Hepatocyte (in vitro differentiated cells): ENCODE results near the gene OIT3. TPM values are rescaled to one million over a fixed set of nuclear protein-coding genes. Genes with fewer than 3 reads are reported as not detected.

Experiments used
- DNase-seq: peaks from one replicate; pipeline ENCODE4 v3.0.0-alpha.2; 2016; ENCODE audit warnings: low spot score
- H2AFZ ChIP-seq: fragments of 200-600 bp; sonication (generic); 2 replicates; pipeline ENCODE4 v1.6.0; 2016; ENCODE audit warnings: antibody characterized with exemption, mild to moderate bottlenecking
- H3K27ac ChIP-seq: fragments of 200-600 bp; sonication (generic); 2 replicates; pipeline ENCODE4 v1.5.1; 2016; ENCODE audit warnings: mild to moderate bottlenecking
- H3K27me3 ChIP-seq: fragments of 200-600 bp; sonication (generic); 2 replicates; pipeline ENCODE4 v1.6.1; 2016
- H3K36me3 ChIP-seq: fragments of 200-600 bp; sonication (generic); replicated peaks from 2 replicates; pipeline ENCODE4 v1.5.1; 2016; ENCODE audit warnings: low read depth; ENCODE audit not compliant: insufficient read depth
- H3K4me1 ChIP-seq: fragments of 200-600 bp; sonication (generic); 2 replicates; pipeline ENCODE4 v1.5.1; 2016; ENCODE audit warnings: mild to moderate bottlenecking, moderate library complexity; ENCODE audit not compliant: insufficient read depth
- H3K4me2 ChIP-seq: fragments of 200-600 bp; sonication (generic); 2 replicates; pipeline ENCODE4 v1.6.0; 2016
- H3K4me3 ChIP-seq: fragments of 200-600 bp; sonication (generic); 2 replicates; pipeline ENCODE4 v1.5.1; 2016; ENCODE audit warnings: mild to moderate bottlenecking
- H3K79me2 ChIP-seq: fragments of 200-600 bp; sonication (generic); 2 replicates; pipeline ENCODE4 v1.6.0; 2017; ENCODE audit warnings: mild to moderate bottlenecking
- H3K9me2 ChIP-seq: fragments of 200-600 bp; sonication (generic); replicated peaks from 2 replicates; pipeline ENCODE4 v1.6.0; 2017; ENCODE audit warnings: mild to moderate bottlenecking; ENCODE audit not compliant: insufficient read depth
- H3K9me3 ChIP-seq: fragments of 200-600 bp; sonication (generic); 2 replicates; pipeline ENCODE4 v1.5.1; 2016; ENCODE audit warnings: low read depth, mild to moderate bottlenecking
- H4K20me1 ChIP-seq: fragments of 200-600 bp; sonication (generic); 2 replicates; pipeline ENCODE4 v1.6.0; 2016; ENCODE audit warnings: mild to moderate bottlenecking; ENCODE audit not compliant: insufficient read depth, poor library complexity, severe bottlenecking
- CTCF ChIP-seq: fragments of 200-600 bp; sonication (generic); IDR thresholded peaks from 2 replicates; pipeline ENCODE4 v1.5.1; 2016; ENCODE audit warnings: antibody characterized with exemption, mild to moderate bottlenecking; ENCODE audit not compliant: poor library complexity
- EZH2 ChIP-seq: fragments of 200-600 bp; sonication (generic); IDR thresholded peaks from 2 replicates; pipeline ENCODE4 v1.6.1; 2016; ENCODE audit warnings: antibody characterized with exemption, mild to moderate bottlenecking, borderline replicate concordance
- EZH2phosphoT487 ChIP-seq: fragments of 200-600 bp; sonication (generic); IDR thresholded peaks from one replicate; pipeline ENCODE4 v1.6.1; 2018; ENCODE audit warnings: antibody characterized with exemption, mild to moderate bottlenecking, low read depth, moderate library complexity; ENCODE audit not compliant: unreplicated experiment, severe bottlenecking
- WGBS: methylation state at CpG from one replicate; pipeline ENCODE4 v1.1.6; 2016; ENCODE audit warnings: low lambda C conversion rate; ENCODE audit errors: missing lambda C conversion rate; 5-methylcytosine and 5-hydroxymethylcytosine counted together
- polyA plus RNA-seq: library from polyadenylated mRNA; unstranded; fragments of >200 nt; fragmentation: Nextera tagmentation; extraction: Ambion mirVana; gene quantifications from 2 replicates; pipeline ENCODE4 v1.2.1, GENCODE V29; 2016
- total RNA-seq: library from RNA; depleted of rRNA; stranded (reverse); fragments of >200 nt; gene quantifications from 2 replicates; pipeline ENCODE4 v1.2.3, GENCODE V29; 2014

OIT3 gene
- total and polyA plus RNA-seq, 2 experiments from 2014 or later, result 0.88 TPM; not detected in 1

- no peaks in the 10 kb centered on the region for H3K27me3 ChIP-seq
- no peaks in the 10 kb centered on the region for H3K36me3 ChIP-seq
- 97% methylated on average over 4 of the region's 4 CpGs for WGBS
- no peak overlapping the region for H3K27ac ChIP-seq
- no peaks in the 10 kb centered on the region for H3K4me1 ChIP-seq
- H3K4me3 ChIP-seq, result no peak overlapping the region
- H4K20me1 ChIP-seq, result no peaks in the 10 kb centered on the region
- no peak overlapping the region for H2AFZ ChIP-seq
- peaks cover 13% of the 10 kb centered on the region for H3K9me3 ChIP-seq
- no peaks in the 10 kb centered on the region for H3K9me2 ChIP-seq
- no peaks in the 10 kb centered on the region for H3K79me2 ChIP-seq
- TF ChIP-seq EZH2phosphoT487 (no peak), CTCF (no peak), EZH2 (no peak)
- no peak overlapping the region for H3K4me2 ChIP-seq
- DNase-seq, result no peak
Observed at GRCh38 chr10:72981028-72981881, 87.7 kb downstream of the OIT3 start.

- no peaks in the 10 kb centered on the region for H3K27me3 ChIP-seq
- peaks cover 13% of the 10 kb centered on the region for H3K9me3 ChIP-seq
- no peak overlapping the region for H2AFZ ChIP-seq
- no peaks in the 10 kb centered on the region for H3K36me3 ChIP-seq
- TF ChIP-seq EZH2, result no peak
- TF ChIP-seq EZH2phosphoT487, result no peak
- no peak for TF ChIP-seq CTCF
- H3K4me1 ChIP-seq, result no peaks in the 10 kb centered on the region
- H3K79me2 ChIP-seq, result no peaks in the 10 kb centered on the region
- H4K20me1 ChIP-seq, result no peaks in the 10 kb centered on the region
- no peak overlapping the region for H3K4me2 ChIP-seq
- no peak overlapping the region for H3K4me3 ChIP-seq
- WGBS, result 89% methylated on average over 2 of the region's 2 CpGs
- no peaks in the 10 kb centered on the region for H3K9me2 ChIP-seq
- no peak overlapping the region for H3K27ac ChIP-seq
- no peak for DNase-seq
Observed at GRCh38 chr10:72981882-72982529, 88.5 kb downstream of the OIT3 start.

Other genes with a start within 250 kb of the OIT3 start
- 39.8 and 41.7 TPM in 2 replicates for gene MCU, start 201.6 kb upstream of the OIT3 start, total RNA-seq
- 30.7 and 31.6 TPM in 2 replicates for gene MCU, start 201.6 kb upstream of the OIT3 start, polyA plus RNA-seq
- gene PLA2G12B, start 61.1 kb downstream of the OIT3 start, total RNA-seq, result 39.9 and 51.6 TPM in 2 replicates
- 13.9 and 21.1 TPM in 2 replicates for gene PLA2G12B, start 61.1 kb downstream of the OIT3 start, polyA plus RNA-seq
- 145 TPM in 2 replicates for gene P4HA1, start 203.1 kb downstream of the OIT3 start, total RNA-seq
- gene P4HA1, start 203.1 kb downstream of the OIT3 start, polyA plus RNA-seq, result 140 and 149 TPM in 2 replicates
- 3.4 and 3.9 TPM in 2 replicates for gene NUDT13, start 216.7 kb downstream of the OIT3 start, total RNA-seq
- gene NUDT13, start 216.7 kb downstream of the OIT3 start, polyA plus RNA-seq, result 1.9 and 2.1 TPM in 2 replicates